HG03064 (cell line): ENCODE measurements around the gene NABP2.
"Not testable (repeated sequence)": the region's sequence is repeated elsewhere in the genome, so short reads cannot be mapped to it uniquely, and the experiment has no call there.

Experiments
- ATAC-seq: cut with Tn5 transposase; IDR thresholded peaks from one replicate; pipeline ENCODE4 v1.9.1; 2021; ENCODE audit warnings: low read depth; ENCODE audit not compliant: unreplicated experiment

Gene NABP2

DNA sequence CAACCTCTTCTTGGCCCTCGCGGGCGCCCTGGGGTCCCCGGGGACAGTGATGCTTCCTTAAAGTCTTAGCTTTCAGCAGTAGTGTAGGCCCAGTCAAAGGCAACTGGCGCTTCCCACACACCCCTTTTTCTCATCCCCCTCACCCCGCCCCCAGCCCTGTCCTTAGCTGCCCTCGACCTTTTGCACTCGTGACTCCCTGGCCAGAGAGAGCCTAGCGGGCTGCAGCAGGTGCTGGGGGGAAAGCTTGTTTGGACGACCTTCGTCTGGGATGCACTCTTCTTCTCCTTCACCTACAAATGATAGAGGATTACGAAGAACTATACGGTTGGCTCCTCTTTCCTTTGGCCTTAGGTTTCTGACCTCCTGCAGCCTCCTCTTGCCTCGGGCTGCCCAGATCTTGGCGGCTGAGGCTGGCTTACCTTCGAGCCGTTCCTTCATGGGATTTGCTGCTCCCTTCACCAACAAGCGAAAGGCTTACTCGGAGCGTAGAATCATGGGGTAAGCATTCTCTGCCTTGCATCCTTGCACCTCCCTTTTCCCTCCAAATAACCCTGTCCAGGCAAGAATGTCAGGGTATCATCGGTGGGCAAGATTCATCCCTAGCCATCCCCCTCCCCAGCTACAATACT is 43.4 kb downstream of the NABP2 start:
- ATAC-seq: peak; percentile 6

DNA sequence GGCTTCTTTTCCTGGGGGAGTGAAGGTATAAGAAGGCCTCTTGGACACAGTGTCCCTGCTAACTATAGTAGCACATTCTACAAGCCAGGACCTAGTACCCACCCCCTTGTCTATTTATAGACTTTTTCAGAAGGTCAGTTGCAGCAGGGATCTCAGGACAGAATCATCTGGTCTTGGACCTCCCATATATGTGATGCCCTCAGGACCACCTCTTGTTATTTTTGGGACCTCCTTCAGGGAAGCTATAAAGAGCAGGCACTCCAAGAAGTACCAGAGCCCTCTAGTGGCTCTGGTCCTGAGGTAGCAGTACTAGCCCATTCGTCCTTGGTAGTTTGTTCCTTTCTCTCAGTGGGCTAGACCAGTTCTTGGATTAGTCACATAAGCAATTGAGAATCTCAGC is 46.9 kb downstream of the NABP2 start:
- no peak for ATAC-seq

DNA sequence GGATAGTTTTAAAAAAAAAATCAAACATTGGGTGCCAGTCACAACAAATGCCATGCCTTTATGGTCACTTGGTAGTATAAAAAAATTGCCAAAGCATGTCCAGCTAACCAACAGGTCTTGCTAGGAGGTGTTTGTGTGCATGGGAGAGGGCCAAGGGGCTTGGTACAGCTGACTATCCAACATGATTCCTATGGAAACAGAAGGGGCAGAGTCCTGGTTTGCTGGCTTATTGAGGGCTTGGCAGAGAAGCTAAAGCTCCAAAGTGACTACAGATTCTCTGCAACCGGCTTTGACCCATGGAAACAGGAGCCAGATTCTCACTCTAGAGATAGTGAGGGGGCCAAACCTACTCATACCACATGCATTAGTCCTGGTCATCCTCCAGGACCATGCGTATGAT is 48.3 kb downstream of the NABP2 start:
- ATAC-seq: not testable (repeated sequence)

DNA sequence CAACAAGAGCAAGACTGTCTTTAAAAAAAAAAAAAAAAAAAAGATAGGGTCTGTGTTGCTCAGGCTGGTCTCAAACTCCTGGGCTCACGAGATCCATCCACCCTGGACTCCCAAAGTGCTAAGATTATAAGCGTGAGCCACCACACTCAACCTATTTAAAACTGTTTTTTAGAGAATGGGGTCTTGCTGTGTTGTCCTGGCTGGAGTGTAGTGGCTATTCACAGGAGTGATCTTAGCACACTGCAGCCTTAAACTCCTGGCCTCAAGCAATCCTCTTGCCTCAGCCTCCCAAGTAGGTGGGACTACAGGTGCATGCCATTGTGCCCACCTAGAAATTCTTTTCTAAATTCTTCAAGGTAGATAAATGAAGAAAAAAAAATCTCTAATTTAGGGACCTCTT is 50.2 kb downstream of the NABP2 start:
- ATAC-seq: no peak

DNA sequence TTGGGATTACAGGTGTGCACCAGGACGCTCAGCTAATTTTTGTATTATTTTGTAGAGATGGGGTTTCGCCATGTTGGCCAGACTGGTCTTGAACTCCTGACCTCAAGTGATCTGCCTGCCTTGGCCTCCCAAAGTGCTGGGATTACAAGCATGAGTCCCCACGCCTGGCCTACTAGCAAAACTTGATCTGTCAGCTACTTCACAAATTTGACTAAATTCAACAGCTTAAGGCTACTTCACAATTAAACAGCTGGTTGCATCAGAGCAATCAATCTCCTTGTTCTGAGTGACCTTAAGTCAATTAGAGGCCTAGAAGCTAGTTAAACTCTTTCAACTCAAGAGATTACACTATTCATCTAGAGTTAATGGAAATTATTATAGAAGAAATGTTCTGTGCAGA is 54.8 kb downstream of the NABP2 start:
- ATAC-seq: no peak
